Ishikawa (cell line): ENCODE data around the gene ZCCHC24.

Source experiments
- EP300 ChIP-seq: IDR thresholded peaks from 2 replicates; pipeline ENCODE4 v1.6.1; 2012; ENCODE audit warnings: borderline replicate concordance
- TCF12 ChIP-seq: IDR thresholded peaks from 2 replicates; pipeline ENCODE4 v1.6.1; 2012; ENCODE audit warnings: low read depth

DNA sequence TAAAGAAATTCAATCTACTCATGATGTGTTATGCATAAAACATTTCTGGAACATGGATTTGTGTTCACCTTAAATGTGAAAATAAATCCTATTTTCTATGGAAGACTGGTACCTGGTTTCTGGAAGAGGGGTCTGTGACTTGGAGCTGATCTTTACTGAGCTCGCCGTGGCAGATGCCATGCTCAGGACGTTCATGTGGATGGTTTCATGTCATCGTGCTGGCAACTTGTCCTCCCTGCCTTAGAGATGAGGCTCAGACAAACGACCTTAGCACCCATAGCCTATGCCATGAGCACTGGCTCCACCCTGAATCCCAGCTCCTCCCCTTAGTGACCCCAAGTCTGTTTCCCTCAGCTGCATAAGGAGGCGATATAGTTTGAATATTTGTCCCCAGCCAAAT, 90.8 kb downstream of the ZCCHC24 start:
- TF ChIP-seq TCF12 (no peak), EP300 (no peak)
